HEK293 (cell line): ENCODE measurements around the gene NOC2L.

Experiments used
- BCL11A ChIP-seq: fragments of 450-650 bp; formaldehyde crosslinking; IDR thresholded peaks from 2 replicates; pipeline ENCODE4 v1.5.1; 2016; ENCODE audit warnings: low read depth, missing biosample characterization, missing genetic modification characterization
- MEIS1 ChIP-seq: sonication (generic); formaldehyde crosslinking; IDR thresholded peaks from 2 replicates; pipeline ENCODE4 v1.8.1; 2022; ENCODE audit warnings: missing genetic modification reagents, mild to moderate bottlenecking, borderline replicate concordance
- OVOL3 ChIP-seq: fragments of 450-650 bp; formaldehyde crosslinking; IDR thresholded peaks from 2 replicates; pipeline ENCODE4 v1.5.1; 2016; ENCODE audit warnings: missing biosample characterization, missing genetic modification characterization
- PRDM4 ChIP-seq: fragments of 450-650 bp; formaldehyde crosslinking; IDR thresholded peaks from 2 replicates; pipeline ENCODE4 v1.5.1; 2017; ENCODE audit warnings: missing biosample characterization, missing genetic modification characterization
- ZBTB48 ChIP-seq: fragments of 450-650 bp; formaldehyde crosslinking; IDR thresholded peaks from 2 replicates; pipeline ENCODE4 v1.5.1; 2016; ENCODE audit warnings: missing biosample characterization, missing genetic modification characterization
- ZFP37 ChIP-seq: fragments of 450-650 bp; formaldehyde crosslinking; IDR thresholded peaks from 2 replicates; pipeline ENCODE4 v1.5.1; 2016; ENCODE audit warnings: missing biosample characterization, missing genetic modification characterization
- ZIC2 ChIP-seq: fragments of 450-650 bp; formaldehyde crosslinking; IDR thresholded peaks from 2 replicates; pipeline ENCODE4 v1.5.1; 2016; ENCODE audit warnings: missing biosample characterization, missing genetic modification characterization
- ZNF121 ChIP-seq: fragments of 450-650 bp; formaldehyde crosslinking; IDR thresholded peaks from 2 replicates; pipeline ENCODE4 v1.5.1; 2016; ENCODE audit warnings: missing biosample characterization, missing genetic modification characterization
- ZNF138 ChIP-seq: fragments of 450-650 bp; formaldehyde crosslinking; IDR thresholded peaks from 2 replicates; pipeline ENCODE4 v1.5.1; 2016; ENCODE audit warnings: missing biosample characterization, missing genetic modification characterization, borderline replicate concordance
- ZNF2 ChIP-seq: fragments of 450-650 bp; formaldehyde crosslinking; IDR thresholded peaks from 2 replicates; pipeline ENCODE4 v1.5.1; 2016; ENCODE audit warnings: missing biosample characterization, missing genetic modification characterization
- ZNF214 ChIP-seq: fragments of 450-650 bp; formaldehyde crosslinking; IDR thresholded peaks from 2 replicates; pipeline ENCODE4 v1.5.1; 2017; ENCODE audit warnings: missing biosample characterization, mild to moderate bottlenecking, missing genetic modification characterization, borderline replicate concordance
- ZNF223 ChIP-seq: fragments of 450-650 bp; formaldehyde crosslinking; IDR thresholded peaks from 2 replicates; pipeline ENCODE4 v1.5.1; 2016; ENCODE audit warnings: missing biosample characterization, missing genetic modification characterization
- ZNF341 ChIP-seq: fragments of 450-650 bp; formaldehyde crosslinking; IDR thresholded peaks from 2 replicates; pipeline ENCODE4; 2016; ENCODE audit warnings: low read depth, missing biosample characterization, missing genetic modification characterization
- ZNF366 ChIP-seq: fragments of 450-650 bp; formaldehyde crosslinking; conservative IDR thresholded peaks from 2 replicates; pipeline ENCODE4 v1.5.1; 2016; ENCODE audit warnings: missing biosample characterization, missing genetic modification characterization
- ZNF501 ChIP-seq: fragments of 450-650 bp; formaldehyde crosslinking; IDR thresholded peaks from 2 replicates; pipeline ENCODE4 v1.5.1; 2016; ENCODE audit warnings: missing biosample characterization, missing genetic modification characterization
- ZNF549 ChIP-seq: fragments of 450-650 bp; IDR thresholded peaks from 2 replicates; pipeline ENCODE4 v1.5.1; 2018; ENCODE audit warnings: missing biosample characterization, missing genetic modification characterization, mild to moderate bottlenecking, inconsistent platforms, moderate library complexity
- ZNF571 ChIP-seq: fragments of 450-650 bp; formaldehyde crosslinking; IDR thresholded peaks from 2 replicates; pipeline ENCODE4 v1.5.0; 2017; ENCODE audit warnings: missing biosample characterization, missing genetic modification characterization
- ZNF610 ChIP-seq: fragments of 450-650 bp; formaldehyde crosslinking; IDR thresholded peaks from 2 replicates; pipeline ENCODE4 v1.5.1; 2016; ENCODE audit warnings: missing biosample characterization, missing genetic modification characterization, borderline replicate concordance
- ZNF626 ChIP-seq: fragments of 450-650 bp; sonication (Bioruptor Pico); formaldehyde crosslinking; IDR thresholded peaks from 2 replicates; pipeline ENCODE4 v1.5.1; 2018; ENCODE audit warnings: missing biosample characterization, missing genetic modification characterization, inconsistent platforms
- ZNF768 ChIP-seq: fragments of 450-650 bp; formaldehyde crosslinking; IDR thresholded peaks from 2 replicates; pipeline ENCODE4 v1.5.1; 2018; ENCODE audit warnings: missing biosample characterization, mild to moderate bottlenecking, missing genetic modification characterization
- ZSCAN16 ChIP-seq: fragments of 450-650 bp; formaldehyde crosslinking; IDR thresholded peaks from 2 replicates; pipeline ENCODE4 v1.5.1; 2016; ENCODE audit warnings: missing biosample characterization, missing genetic modification characterization
- TF ChIP-seq, protein P1 (sequence below): fragments of 450-650 bp; formaldehyde crosslinking; conservative IDR thresholded peaks from 2 replicates; pipeline ENCODE4 v1.5.1; 2016; ENCODE audit warnings: low read depth, missing biosample characterization, missing genetic modification characterization
- TF ChIP-seq, protein P2 (sequence below): fragments of 450-650 bp; formaldehyde crosslinking; IDR thresholded peaks from 2 replicates; pipeline ENCODE4 v1.5.1; 2016; ENCODE audit warnings: missing biosample characterization, missing genetic modification characterization
- TF ChIP-seq, protein P3 (sequence below): fragments of 450-650 bp; formaldehyde crosslinking; IDR thresholded peaks from 2 replicates; pipeline ENCODE4 v1.5.1; 2016; ENCODE audit warnings: missing biosample characterization, missing genetic modification characterization
- TF ChIP-seq, protein P4 (sequence below): fragments of 450-650 bp; formaldehyde crosslinking; IDR thresholded peaks from 2 replicates; pipeline ENCODE4 v1.5.1; 2016; ENCODE audit warnings: missing biosample characterization, missing genetic modification characterization, low read depth

NOC2L gene

GRCh38 chr1:995665-996633, 36.9 kb upstream of the NOC2L start (continued):
- TF ChIP-seq ZNF768 (tag by site-specific recombination) (no peak), ZNF341 (tag by site-specific recombination) (0 out of 2 replicates have a peak, but pooled peaks have one; percentile 9), ZNF214 (tag by site-specific recombination) (no peak), BCL11A (tag by site-specific recombination) (0 out of 2 replicates have a peak, but pooled peaks have one; percentile 58), ZFP37 (no peak), ZNF2 (no peak), MEIS1 (no peak), ZSCAN16 (tag by site-specific recombination) (no peak), ZNF366 (tag by site-specific recombination) (no peak), ZNF138 (no peak), PRDM4 (tag by site-specific recombination) (no peak), ZNF501 (tag by site-specific recombination) (no peak), ZNF571 (tag by site-specific recombination) (no peak), ZBTB48 (tag by site-specific recombination) (peak; percentile 12; the same call in 1 of the 2 replicates), ZNF549 (tag by site-specific recombination) (no peak), ZNF610 (no peak), OVOL3 (tag by site-specific recombination) (no peak), ZIC2 (tag by site-specific recombination) (0 out of 2 replicates have a peak, but pooled peaks have one; percentile 31), ZNF121 (tag by site-specific recombination) (no peak), ZNF626 (tag by site-specific recombination) (no peak), ZNF223 (tag by site-specific recombination) (no peak)
- TF ChIP-seq, protein P1, sequence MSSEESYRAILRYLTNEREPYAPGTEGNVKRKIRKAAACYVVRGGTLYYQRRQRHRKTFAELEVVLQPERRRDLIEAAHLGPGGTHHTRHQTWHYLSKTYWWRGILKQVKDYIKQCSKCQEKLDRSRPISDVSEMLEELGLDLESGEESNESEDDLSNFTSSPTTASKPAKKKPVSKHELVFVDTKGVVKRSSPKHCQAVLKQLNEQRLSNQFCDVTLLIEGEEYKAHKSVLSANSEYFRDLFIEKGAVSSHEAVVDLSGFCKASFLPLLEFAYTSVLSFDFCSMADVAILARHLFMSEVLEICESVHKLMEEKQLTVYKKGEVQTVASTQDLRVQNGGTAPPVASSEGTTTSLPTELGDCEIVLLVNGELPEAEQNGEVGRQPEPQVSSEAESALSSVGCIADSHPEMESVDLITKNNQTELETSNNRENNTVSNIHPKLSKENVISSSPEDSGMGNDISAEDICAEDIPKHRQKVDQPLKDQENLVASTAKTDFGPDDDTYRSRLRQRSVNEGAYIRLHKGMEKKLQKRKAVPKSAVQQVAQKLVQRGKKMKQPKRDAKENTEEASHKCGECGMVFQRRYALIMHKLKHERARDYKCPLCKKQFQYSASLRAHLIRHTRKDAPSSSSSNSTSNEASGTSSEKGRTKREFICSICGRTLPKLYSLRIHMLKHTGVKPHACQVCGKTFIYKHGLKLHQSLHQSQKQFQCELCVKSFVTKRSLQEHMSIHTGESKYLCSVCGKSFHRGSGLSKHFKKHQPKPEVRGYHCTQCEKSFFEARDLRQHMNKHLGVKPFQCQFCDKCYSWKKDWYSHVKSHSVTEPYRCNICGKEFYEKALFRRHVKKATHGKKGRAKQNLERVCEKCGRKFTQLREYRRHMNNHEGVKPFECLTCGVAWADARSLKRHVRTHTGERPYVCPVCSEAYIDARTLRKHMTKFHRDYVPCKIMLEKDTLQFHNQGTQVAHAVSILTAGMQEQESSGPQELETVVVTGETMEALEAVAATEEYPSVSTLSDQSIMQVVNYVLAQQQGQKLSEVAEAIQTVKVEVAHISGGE (tag by site-specific recombination), result no peak
- TF ChIP-seq, protein P2, sequence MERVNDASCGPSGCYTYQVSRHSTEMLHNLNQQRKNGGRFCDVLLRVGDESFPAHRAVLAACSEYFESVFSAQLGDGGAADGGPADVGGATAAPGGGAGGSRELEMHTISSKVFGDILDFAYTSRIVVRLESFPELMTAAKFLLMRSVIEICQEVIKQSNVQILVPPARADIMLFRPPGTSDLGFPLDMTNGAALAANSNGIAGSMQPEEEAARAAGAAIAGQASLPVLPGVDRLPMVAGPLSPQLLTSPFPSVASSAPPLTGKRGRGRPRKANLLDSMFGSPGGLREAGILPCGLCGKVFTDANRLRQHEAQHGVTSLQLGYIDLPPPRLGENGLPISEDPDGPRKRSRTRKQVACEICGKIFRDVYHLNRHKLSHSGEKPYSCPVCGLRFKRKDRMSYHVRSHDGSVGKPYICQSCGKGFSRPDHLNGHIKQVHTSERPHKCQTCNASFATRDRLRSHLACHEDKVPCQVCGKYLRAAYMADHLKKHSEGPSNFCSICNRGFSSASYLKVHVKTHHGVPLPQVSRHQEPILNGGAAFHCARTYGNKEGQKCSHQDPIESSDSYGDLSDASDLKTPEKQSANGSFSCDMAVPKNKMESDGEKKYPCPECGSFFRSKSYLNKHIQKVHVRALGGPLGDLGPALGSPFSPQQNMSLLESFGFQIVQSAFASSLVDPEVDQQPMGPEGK (tag by site-specific recombination), result peak; percentile 75
- TF ChIP-seq, protein P3, sequence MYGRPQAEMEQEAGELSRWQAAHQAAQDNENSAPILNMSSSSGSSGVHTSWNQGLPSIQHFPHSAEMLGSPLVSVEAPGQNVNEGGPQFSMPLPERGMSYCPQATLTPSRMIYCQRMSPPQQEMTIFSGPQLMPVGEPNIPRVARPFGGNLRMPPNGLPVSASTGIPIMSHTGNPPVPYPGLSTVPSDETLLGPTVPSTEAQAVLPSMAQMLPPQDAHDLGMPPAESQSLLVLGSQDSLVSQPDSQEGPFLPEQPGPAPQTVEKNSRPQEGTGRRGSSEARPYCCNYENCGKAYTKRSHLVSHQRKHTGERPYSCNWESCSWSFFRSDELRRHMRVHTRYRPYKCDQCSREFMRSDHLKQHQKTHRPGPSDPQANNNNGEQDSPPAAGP, result no peak
- TF ChIP-seq, protein P4, sequence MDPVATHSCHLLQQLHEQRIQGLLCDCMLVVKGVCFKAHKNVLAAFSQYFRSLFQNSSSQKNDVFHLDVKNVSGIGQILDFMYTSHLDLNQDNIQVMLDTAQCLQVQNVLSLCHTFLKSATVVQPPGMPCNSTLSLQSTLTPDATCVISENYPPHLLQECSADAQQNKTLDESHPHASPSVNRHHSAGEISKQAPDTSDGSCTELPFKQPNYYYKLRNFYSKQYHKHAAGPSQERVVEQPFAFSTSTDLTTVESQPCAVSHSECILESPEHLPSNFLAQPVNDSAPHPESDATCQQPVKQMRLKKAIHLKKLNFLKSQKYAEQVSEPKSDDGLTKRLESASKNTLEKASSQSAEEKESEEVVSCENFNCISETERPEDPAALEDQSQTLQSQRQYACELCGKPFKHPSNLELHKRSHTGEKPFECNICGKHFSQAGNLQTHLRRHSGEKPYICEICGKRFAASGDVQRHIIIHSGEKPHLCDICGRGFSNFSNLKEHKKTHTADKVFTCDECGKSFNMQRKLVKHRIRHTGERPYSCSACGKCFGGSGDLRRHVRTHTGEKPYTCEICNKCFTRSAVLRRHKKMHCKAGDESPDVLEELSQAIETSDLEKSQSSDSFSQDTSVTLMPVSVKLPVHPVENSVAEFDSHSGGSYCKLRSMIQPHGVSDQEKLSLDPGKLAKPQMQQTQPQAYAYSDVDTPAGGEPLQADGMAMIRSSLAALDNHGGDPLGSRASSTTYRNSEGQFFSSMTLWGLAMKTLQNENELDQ (tag by site-specific recombination), result no peak
